ENCODE data around the gene TNS1.
A peak's percentile ranks its signal among the peaks of the same experiment; 100 is the strongest.

TNS1 gene

GRCh38 chr2:217892560-217892959, 110.2 kb downstream of the TNS1 start:
- DNase-seq: no peak

- no peak for DNase-seq
These were observed 112.3 kb downstream of the TNS1 start for GRCh38 chr2:217890445-217890844.

- DNase-seq: no peak
These were observed 113.1 kb downstream of the TNS1 start for GRCh38 chr2:217889656-217890055.

- no peak for DNase-seq
These were observed 114.7 kb downstream of the TNS1 start for GRCh38 chr2:217887841-217888701.

GRCh38 chr2:217886720-217887309, 116.0 kb downstream of the TNS1 start:
- DNase-seq: peak; percentile 7 to 44 (median 28)

GRCh38 chr2:217886091-217886490, 116.7 kb downstream of the TNS1 start:
- DNase-seq: no peak

- no peak for DNase-seq
These were observed 117.8 kb downstream of the TNS1 start for GRCh38 chr2:217884985-217885384.

GRCh38 chr2:217880891-217881290, 121.9 kb downstream of the TNS1 start:
- no peak for DNase-seq

- DNase-seq: no peak
These were observed 122.4 kb downstream of the TNS1 start for GRCh38 chr2:217880287-217880889.

GRCh38 chr2:217878915-217879590, 123.7 kb downstream of the TNS1 start:
- no peak for DNase-seq

GRCh38 chr2:217877866-217878265, 124.9 kb downstream of the TNS1 start:
- no peak for DNase-seq

GRCh38 chr2:217876253-217876570, 126.6 kb downstream of the TNS1 start:
- no peak for DNase-seq

- DNase-seq: no peak
These were observed 127.1 kb downstream of the TNS1 start for GRCh38 chr2:217875556-217876252.

GRCh38 chr2:217875138-217875537, 127.7 kb downstream of the TNS1 start:
- DNase-seq: no peak

GRCh38 chr2:217873371-217873770, 129.4 kb downstream of the TNS1 start:
- no peak for DNase-seq

- DNase-seq: no peak
These were observed 130.5 kb downstream of the TNS1 start for GRCh38 chr2:217872319-217872718.

- DNase-seq: no peak
These were observed 132.2 kb downstream of the TNS1 start for GRCh38 chr2:217870528-217871011.

- no peak for DNase-seq
These were observed 133.9 kb downstream of the TNS1 start for GRCh38 chr2:217868911-217869334.

GRCh38 chr2:217868265-217868892, 134.4 kb downstream of the TNS1 start:
- DNase-seq: no peak

GRCh38 chr2:217866457-217866856, 136.3 kb downstream of the TNS1 start:
- no peak for DNase-seq

GRCh38 chr2:217864963-217865772, 137.6 kb downstream of the TNS1 start:
- DNase-seq: no peak

Data from activated CD4-positive, CD25-positive, alpha-beta regulatory T cell (primary cell).